ENCODE data around the gene TUSC2.
A peak's percentile ranks its signal among the peaks of the same experiment; 100 is the strongest.

Gene TUSC2

GRCh38 chr3:50325497-50326181 lies 2.4 kb downstream of the TUSC2 start:
- H3K36me3 ChIP-seq (ENCODE audit: insufficient read depth, low read length) = peaks cover 15% of the 10 kb centered on the region; the same call in 1 of the 2 replicates
- H3K4me1 ChIP-seq (ENCODE audit: insufficient read depth, low read length, poor library complexity, severe bottlenecking) = peaks cover 15% of the 10 kb centered on the region
- H3K9me2 ChIP-seq (replicated peaks; ENCODE audit: low read depth, low read length) = no peaks in the 10 kb centered on the region
- H2AFZ ChIP-seq (ENCODE audit: low read length) = no peak overlapping the region
- H3K27me3 ChIP-seq (ENCODE audit: insufficient read depth, low read length, poor library complexity, severe bottlenecking) = no peaks in the 10 kb centered on the region
- TF ChIP-seq EZH2phosphoT487 (IDR thresholded peaks at IDR 0.05; ENCODE audit: borderline replicate concordance) (no peak), CTCF (conservative IDR thresholded peaks at IDR 0.05; ENCODE audit: low read length) (no peak)
- H3K9ac ChIP-seq (ENCODE audit: low read depth, low read length, poor library complexity, severe bottlenecking) = no peak overlapping the region
- no peaks in the 10 kb centered on the region for H3K9me3 ChIP-seq (ENCODE audit: insufficient read depth, low read depth, low read length)
- H3K4me3 ChIP-seq (ENCODE audit: low read length, poor library complexity, severe bottlenecking) = no peak overlapping the region
- H4K20me1 ChIP-seq (ENCODE audit: insufficient read depth, low read length, poor library complexity, severe bottlenecking) = peaks cover 26% of the 10 kb centered on the region
- peaks cover 9% of the 10 kb centered on the region for H3F3A ChIP-seq (ENCODE audit: low read depth)
- H3K79me2 ChIP-seq (ENCODE audit: insufficient read depth, low read length) = peaks cover 27% of the 10 kb centered on the region
- no peak overlapping the region for H3K4me2 ChIP-seq (ENCODE audit: low read depth, low read length, poor library complexity, severe bottlenecking)

GRCh38 chr3:50325113-50325480 lies 2.9 kb downstream of the TUSC2 start:
- no peak overlapping the region for H3K4me2 ChIP-seq (ENCODE audit: low read depth, low read length, poor library complexity, severe bottlenecking)
- no peak overlapping the region for H2AFZ ChIP-seq (ENCODE audit: low read length)
- no peaks in the 10 kb centered on the region for H3K9me2 ChIP-seq (replicated peaks; ENCODE audit: low read depth, low read length)
- H3K36me3 ChIP-seq (ENCODE audit: insufficient read depth, low read length) = peaks cover 10% of the 10 kb centered on the region; the same call in 1 of the 2 replicates
- peaks cover 27% of the 10 kb centered on the region for H3K79me2 ChIP-seq (ENCODE audit: insufficient read depth, low read length)
- TF ChIP-seq EZH2phosphoT487 (IDR thresholded peaks at IDR 0.05; ENCODE audit: borderline replicate concordance) (no peak), CTCF (conservative IDR thresholded peaks at IDR 0.05; ENCODE audit: low read length) (no peak)
- no peaks in the 10 kb centered on the region for H3K27me3 ChIP-seq (ENCODE audit: insufficient read depth, low read length, poor library complexity, severe bottlenecking)
- H3K4me3 ChIP-seq (ENCODE audit: low read length, poor library complexity, severe bottlenecking) = no peak overlapping the region
- peaks cover 26% of the 10 kb centered on the region for H4K20me1 ChIP-seq (ENCODE audit: insufficient read depth, low read length, poor library complexity, severe bottlenecking)
- peaks cover 21% of the 10 kb centered on the region for H3K4me1 ChIP-seq (ENCODE audit: insufficient read depth, low read length, poor library complexity, severe bottlenecking)
- H3F3A ChIP-seq (ENCODE audit: low read depth) = peaks cover 9% of the 10 kb centered on the region
- H3K9ac ChIP-seq (ENCODE audit: low read depth, low read length, poor library complexity, severe bottlenecking) = no peak overlapping the region
- no peaks in the 10 kb centered on the region for H3K9me3 ChIP-seq (ENCODE audit: insufficient read depth, low read depth, low read length)

GRCh38 chr3:50324351-50325112 lies 3.5 kb downstream of the TUSC2 start:
- Histone ChIP-seq H3K27me3 (ENCODE audit: insufficient read depth, low read length, poor library complexity, severe bottlenecking) (no peaks in the 10 kb centered on the region), H3K4me3 (ENCODE audit: low read length, poor library complexity, severe bottlenecking) (no peak overlapping the region), H2AFZ (ENCODE audit: low read length) (no peak overlapping the region), H3F3A (ENCODE audit: low read depth) (peaks cover 7% of the 10 kb centered on the region), H3K9me2 (replicated peaks; ENCODE audit: low read depth, low read length) (no peaks in the 10 kb centered on the region), H3K9me3 (ENCODE audit: insufficient read depth, low read depth, low read length) (no peaks in the 10 kb centered on the region), H3K4me2 (ENCODE audit: low read depth, low read length, poor library complexity, severe bottlenecking) (no peak overlapping the region), H3K4me1 (ENCODE audit: insufficient read depth, low read length, poor library complexity, severe bottlenecking) (peaks cover 25% of the 10 kb centered on the region), H4K20me1 (ENCODE audit: insufficient read depth, low read length, poor library complexity, severe bottlenecking) (peaks cover 26% of the 10 kb centered on the region), H3K79me2 (ENCODE audit: insufficient read depth, low read length) (peaks cover 30% of the 10 kb centered on the region), H3K36me3 (ENCODE audit: insufficient read depth, low read length) (peaks cover 4% of the 10 kb centered on the region; the same call in 1 of the 2 replicates), H3K9ac (ENCODE audit: low read depth, low read length, poor library complexity, severe bottlenecking) (no peak overlapping the region)
- TF ChIP-seq EZH2phosphoT487 (IDR thresholded peaks at IDR 0.05; ENCODE audit: borderline replicate concordance) = no peak
- TF ChIP-seq CTCF (conservative IDR thresholded peaks at IDR 0.05; ENCODE audit: low read length) = peak; percentile 91
